A204.1 (cell line): Measurements from ENCODE around the gene NTN4.
"Not testable (repeated sequence)": the region's sequence is repeated elsewhere in the genome, so short reads cannot be mapped to it uniquely, and the experiment has no call there.

Experiments used
- FAIRE-seq: peaks from 2 replicates; lab custom pipeline; 2012; peaks lifted over from hg19 to GRCh38; lab: Jason Lieb, UNC

NTN4 gene

GRCh38 chr12:95790033-95790916 lies at the start of gene NTN4:
Gene NTN4, minus strand, starts transcription at chr12:95790764. Its CDS starts 455 bp downstream, at chr12:95790309.
- no peak for FAIRE-seq

- no peak for FAIRE-seq
These were observed 47.6 kb upstream of the NTN4 start for GRCh38 chr12:95838125-95838524.

GRCh38 chr12:95837240-95838038 lies 46.9 kb upstream of the NTN4 start:
- FAIRE-seq: no peak

- no peak for FAIRE-seq
These were observed 46.2 kb upstream of the NTN4 start for GRCh38 chr12:95836630-95837239.

- no peak for FAIRE-seq
These were observed 45.6 kb upstream of the NTN4 start for GRCh38 chr12:95836185-95836609.

- no peak for FAIRE-seq
These were observed 44.0 kb upstream of the NTN4 start for GRCh38 chr12:95834572-95834971.

- FAIRE-seq: no peak
These were observed 39.9 kb upstream of the NTN4 start for GRCh38 chr12:95830335-95831089.

GRCh38 chr12:95829395-95829794 lies 38.8 kb upstream of the NTN4 start:
- no peak for FAIRE-seq

GRCh38 chr12:95820096-95820703 lies 29.6 kb upstream of the NTN4 start:
- FAIRE-seq: peak; percentile 77

GRCh38 chr12:95815632-95816212 lies 25.2 kb upstream of the NTN4 start:
- FAIRE-seq: peak; percentile 97

GRCh38 chr12:95812155-95812554 lies 21.6 kb upstream of the NTN4 start:
- FAIRE-seq: not testable (repeated sequence)

- no peak for FAIRE-seq
These were observed 19.8 kb upstream of the NTN4 start for GRCh38 chr12:95810411-95810810.

GRCh38 chr12:95809000-95809680 lies 18.6 kb upstream of the NTN4 start:
- FAIRE-seq: no peak

- FAIRE-seq: no peak
These were observed 17.6 kb upstream of the NTN4 start for GRCh38 chr12:95808146-95808545.

GRCh38 chr12:95805864-95806671 lies 15.5 kb upstream of the NTN4 start:
- no peak for FAIRE-seq

GRCh38 chr12:95804291-95804690 lies 13.7 kb upstream of the NTN4 start:
- no peak for FAIRE-seq

GRCh38 chr12:95803817-95804216 lies 13.3 kb upstream of the NTN4 start:
- no peak for FAIRE-seq

GRCh38 chr12:95802482-95803270 lies 12.1 kb upstream of the NTN4 start:
- FAIRE-seq: no peak

GRCh38 chr12:95796982-95797289 lies 6.4 kb upstream of the NTN4 start:
- FAIRE-seq: no peak
